Left lung (tissue), 10 donors: ENCODE measurements around the gene PI4KA. TPM values are rescaled to one million over a fixed set of nuclear protein-coding genes. Genes with fewer than 3 reads are reported as not detected.
A peak's percentile ranks its signal among the peaks of the same experiment; 100 is the strongest.

ENCODE experiments used
- ATAC-seq: fragments of 200-7000 bp; cut with Tn5 transposase; one replicate; pipeline ENCODE4 v1.9.1; 2020; ENCODE audit warnings: moderate library complexity
- DNase-seq, 4 donors: peaks; one replicate each; pipeline ENCODE4 v3.0.0-alpha.2; 2013 to 2020
- H3K27ac ChIP-seq, 2 donors: fragments of 200-600 bp; sonication (generic) in 1 of 2; one replicate each; pipeline versions ENCODE4 v1.5.0 to v1.8.0; 2020 to 2021
- H3K27me3 ChIP-seq, 2 donors: fragments of 200-600 bp; sonication (generic) in 1 of 2; one replicate each; pipeline versions ENCODE4 v1.5.0 to v1.8.0; 2020 to 2021
- H3K36me3 ChIP-seq, 2 donors: fragments of 200-600 bp; sonication (generic) in 1 of 2; one replicate each; pipeline versions ENCODE4 v1.5.0 to v1.8.0; 2020 to 2021
- H3K4me1 ChIP-seq, 2 donors: fragments of 200-600 bp; one replicate each; pipeline ENCODE4 v1.8.0; 2021
- H3K4me3 ChIP-seq, 2 donors: fragments of 200-600 bp; sonication (generic) in 1 of 2; one replicate each; pipeline versions ENCODE4 v1.5.0 to v1.8.0; 2020 to 2021; ENCODE audit warnings: mild to moderate bottlenecking in 1 of 2
- H3K9me3 ChIP-seq, 2 donors: fragments of 200-600 bp; sonication (generic) in 1 of 2; one replicate each; pipeline versions ENCODE4 v1.5.0 to v1.8.0; 2020 to 2021
- intact Hi-C, 2 donors: fragments of 100-400 bp; cut with DNase I; formaldehyde crosslinking; loops; one replicate each; pipeline versions ENCODE4 v1.11.2 to v1.14.2; 2022
- polyA plus RNA-seq, 6 donors: library from polyadenylated mRNA; unstranded; fragments of 120-200 nt; gene quantifications; one replicate each; pipeline ENCODE4 v1.2.1, GENCODE V29; 2013; ENCODE audit not compliant: insufficient read length in 6 of 6
- total RNA-seq, 2 donors: library from RNA; stranded (reverse); fragmentation: NEBNext Ultra II Directional; extraction: Animal tissue kit (Norgen Biotek cat#: 25700); gene quantifications; one replicate each; pipeline ENCODE4 v1.2.1, GENCODE V29; 2021
- TF ChIP-seq, protein P1 (sequence below), 2 donors: fragments of 200-600 bp; sonication (generic) in 1 of 2; IDR thresholded peaks; one replicate each; pipeline versions ENCODE4 v1.5.0 to v1.8.0; 2021; ENCODE audit warnings: antibody characterized with exemption in 2 of 2
- donor health status: DM: no; HTN: yes; CAD: no.
- donor health status: DM: no; HTN: no; CAD: no.

PI4KA gene
- total and polyA plus RNA-seq, 8 donors = 60.5 to 108 (median 70.0) TPM

DNA sequence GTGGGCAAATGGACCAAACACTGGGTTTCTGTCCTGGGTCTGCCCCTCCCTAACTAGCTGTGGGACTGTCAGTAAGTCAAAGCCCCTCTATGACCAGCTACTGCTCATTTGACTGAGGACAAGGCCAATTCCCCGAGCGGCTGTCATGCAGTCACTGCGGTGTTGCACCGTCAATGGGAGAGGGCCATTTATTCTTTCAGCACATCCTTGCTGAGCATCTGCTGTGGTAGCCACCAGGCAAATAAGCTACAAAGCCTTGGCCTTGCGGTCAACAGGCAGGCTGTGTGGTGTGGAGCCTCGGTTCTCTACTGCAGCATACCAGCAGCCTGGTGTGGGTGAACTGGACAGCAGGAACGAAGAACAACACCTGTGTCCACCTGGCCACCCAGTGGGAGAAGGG, 110.5 kb downstream of the PI4KA start:
- Histone ChIP-seq H3K9me3 (no peaks in the 10 kb centered on the region), H3K36me3 (peaks cover 0 to 99% of the 10 kb centered on the region in 2 donors), H3K27ac (peak overlapping the region in 1 of 2 donors; percentile 87), H3K27me3 (no peaks in the 10 kb centered on the region), H3K4me3 (no peak overlapping the region), H3K4me1 (peaks cover 14 to 34% of the 10 kb centered on the region in 2 donors)
- intact Hi-C loops = no loop called here
- DNase-seq (peak in 1 of 4 donors; percentile 29), ATAC-seq (no peak)
- TF ChIP-seq, protein P1, sequence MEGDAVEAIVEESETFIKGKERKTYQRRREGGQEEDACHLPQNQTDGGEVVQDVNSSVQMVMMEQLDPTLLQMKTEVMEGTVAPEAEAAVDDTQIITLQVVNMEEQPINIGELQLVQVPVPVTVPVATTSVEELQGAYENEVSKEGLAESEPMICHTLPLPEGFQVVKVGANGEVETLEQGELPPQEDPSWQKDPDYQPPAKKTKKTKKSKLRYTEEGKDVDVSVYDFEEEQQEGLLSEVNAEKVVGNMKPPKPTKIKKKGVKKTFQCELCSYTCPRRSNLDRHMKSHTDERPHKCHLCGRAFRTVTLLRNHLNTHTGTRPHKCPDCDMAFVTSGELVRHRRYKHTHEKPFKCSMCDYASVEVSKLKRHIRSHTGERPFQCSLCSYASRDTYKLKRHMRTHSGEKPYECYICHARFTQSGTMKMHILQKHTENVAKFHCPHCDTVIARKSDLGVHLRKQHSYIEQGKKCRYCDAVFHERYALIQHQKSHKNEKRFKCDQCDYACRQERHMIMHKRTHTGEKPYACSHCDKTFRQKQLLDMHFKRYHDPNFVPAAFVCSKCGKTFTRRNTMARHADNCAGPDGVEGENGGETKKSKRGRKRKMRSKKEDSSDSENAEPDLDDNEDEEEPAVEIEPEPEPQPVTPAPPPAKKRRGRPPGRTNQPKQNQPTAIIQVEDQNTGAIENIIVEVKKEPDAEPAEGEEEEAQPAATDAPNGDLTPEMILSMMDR (IDR thresholded peaks at IDR 0.05) = no peak

DNA sequence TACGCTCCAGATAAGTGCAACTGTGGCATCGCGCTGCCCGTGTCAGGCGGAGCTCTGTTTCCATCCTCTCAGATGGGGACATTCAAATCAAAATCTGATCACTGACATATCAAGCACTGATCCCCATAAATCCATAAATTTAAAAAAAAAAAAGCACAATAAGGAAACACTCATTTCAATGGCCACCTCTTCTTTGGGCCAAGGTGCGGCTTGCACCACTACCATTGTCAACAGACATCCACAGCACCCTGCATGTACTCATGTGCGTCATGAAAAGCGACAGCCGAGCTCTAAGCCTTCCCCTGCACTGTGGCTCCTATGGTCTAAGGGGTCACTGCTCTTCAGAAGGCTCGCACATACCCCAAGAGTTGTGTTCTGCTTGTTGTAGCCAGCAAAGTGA, 111.4 kb downstream of the PI4KA start:
- Histone ChIP-seq H3K27me3 (no peaks in the 10 kb centered on the region), H3K36me3 (peaks cover 0 to 99% of the 10 kb centered on the region in 2 donors), H3K9me3 (no peaks in the 10 kb centered on the region), H3K4me1 (peaks cover 14 to 34% of the 10 kb centered on the region in 2 donors), H3K4me3 (no peak overlapping the region), H3K27ac (peak overlapping the region in 1 of 2 donors; percentile 87)
- intact Hi-C loops = no loop called here
- TF ChIP-seq, protein P1 (IDR thresholded peaks at IDR 0.05) = no peak
- ATAC-seq (no peak), DNase-seq (peak in 1 of 4 donors; percentile 8)

DNA sequence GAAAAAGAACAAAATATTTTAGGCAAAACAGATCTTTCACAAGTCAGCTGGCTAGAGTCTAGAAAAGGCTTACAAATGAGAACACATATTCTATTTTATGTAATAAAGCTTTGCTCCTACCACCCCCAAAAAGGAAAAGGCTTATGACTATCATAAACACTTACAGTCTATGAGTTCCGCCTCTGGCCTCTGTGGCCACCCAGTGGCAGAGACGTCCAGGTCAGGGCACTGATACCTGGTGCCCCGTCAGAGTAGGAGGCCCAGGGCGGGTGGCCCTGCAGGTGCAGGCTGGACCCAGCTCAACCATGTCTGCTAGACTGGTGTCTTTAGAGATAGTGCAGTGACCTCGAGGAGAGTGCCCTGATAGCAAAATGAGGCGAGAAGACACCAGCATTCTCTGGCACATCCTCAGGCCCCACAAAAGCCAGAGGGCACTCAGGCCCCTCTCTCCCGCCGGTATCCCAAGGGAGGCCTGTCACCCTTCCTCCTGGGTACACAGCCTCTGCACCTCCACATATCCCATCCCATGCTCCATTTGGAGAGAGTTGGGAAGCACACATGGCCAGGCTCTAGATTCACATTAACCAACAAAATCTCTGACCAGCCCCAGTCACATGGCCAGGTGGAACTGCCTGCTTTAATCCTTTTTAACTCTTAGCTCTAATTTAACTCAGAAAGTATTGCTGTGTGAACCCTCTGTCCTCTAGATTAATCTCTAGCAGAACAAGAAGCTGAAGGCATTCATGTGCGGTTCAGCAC, 112.0 kb downstream of the PI4KA start:
- H3K36me3 ChIP-seq = peaks cover 0 to 99% of the 10 kb centered on the region in 2 donors
- no peaks in the 10 kb centered on the region for H3K9me3 ChIP-seq
- ATAC-seq (no peak), DNase-seq (peak in 1 of 4 donors; percentile 69)
- intact Hi-C loops = no loop called here
- H3K27ac ChIP-seq = no peak overlapping the region
- peaks cover 14 to 34% of the 10 kb centered on the region in 2 donors for H3K4me1 ChIP-seq
- no peaks in the 10 kb centered on the region for H3K27me3 ChIP-seq
- TF ChIP-seq, protein P1 (IDR thresholded peaks at IDR 0.05) = no peak
- H3K4me3 ChIP-seq = no peak overlapping the region

DNA sequence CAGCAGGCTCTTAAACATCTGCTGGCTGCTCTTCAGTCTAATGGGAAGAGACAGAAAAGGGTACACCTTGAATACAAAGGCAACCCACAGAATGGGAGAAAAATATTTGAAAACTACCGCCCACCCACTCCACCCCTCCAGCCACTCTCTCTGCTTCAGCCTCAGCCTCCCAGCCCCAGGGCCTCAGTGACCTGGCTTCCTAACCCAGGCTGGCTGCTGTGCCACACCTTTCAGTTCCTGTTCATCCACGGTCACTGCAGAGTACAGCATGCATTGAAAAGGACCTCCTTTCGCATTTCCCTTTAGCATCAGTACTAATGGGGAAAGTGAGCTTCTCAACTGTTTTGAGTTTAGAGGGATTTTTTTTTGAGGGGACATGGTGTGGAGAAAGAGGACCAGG, 113.5 kb downstream of the PI4KA start:
- peaks cover 0 to 100% of the 10 kb centered on the region in 2 donors for H3K36me3 ChIP-seq
- no peak overlapping the region for H3K27ac ChIP-seq
- no peak for ATAC-seq
- TF ChIP-seq, protein P1 (IDR thresholded peaks at IDR 0.05) = no peak
- intact Hi-C loops = no loop called here
- H3K4me3 ChIP-seq = no peak overlapping the region
- no peaks in the 10 kb centered on the region for H3K9me3 ChIP-seq
- peak in 1 of 4 donors; percentile 26 for DNase-seq
- no peaks in the 10 kb centered on the region for H3K27me3 ChIP-seq
- H3K4me1 ChIP-seq = peaks cover 4 to 19% of the 10 kb centered on the region in 2 donors

DNA sequence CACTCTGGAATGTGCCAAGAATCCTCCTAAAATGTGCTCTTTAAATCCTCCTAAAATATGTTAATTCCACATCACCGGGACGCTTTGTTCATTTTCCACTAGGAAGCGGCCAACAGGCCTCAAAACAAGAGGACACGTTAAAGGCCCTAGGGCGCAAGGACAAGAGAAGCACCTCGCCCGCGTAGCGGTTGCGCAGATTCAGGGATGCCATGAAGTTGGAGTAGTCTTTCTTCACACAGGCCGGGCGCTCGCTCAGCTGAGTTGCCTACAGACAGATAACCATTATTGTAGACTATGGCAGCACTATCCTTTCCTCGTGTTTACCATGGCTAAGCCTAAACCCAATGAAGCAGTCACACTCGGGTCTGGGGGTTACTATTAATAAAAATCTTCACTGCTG, 114.2 kb downstream of the PI4KA start:
- H3K27ac ChIP-seq = no peak overlapping the region
- no peak overlapping the region for H3K4me3 ChIP-seq
- H3K9me3 ChIP-seq = no peaks in the 10 kb centered on the region
- TF ChIP-seq, protein P1 (IDR thresholded peaks at IDR 0.05) = no peak
- ATAC-seq (no peak), DNase-seq (peak in 1 of 4 donors; percentile 73)
- intact Hi-C loops = no loop called here
- peaks cover 0 to 94% of the 10 kb centered on the region in 2 donors for H3K36me3 ChIP-seq
- H3K4me1 ChIP-seq = peaks cover 2 to 13% of the 10 kb centered on the region in 2 donors
- H3K27me3 ChIP-seq = no peaks in the 10 kb centered on the region
